Tibial artery (tissue), 4 donors: ENCODE measurements around the gene PTPRN2.

Experiments used
- DNase-seq, 2 donors: peaks; one replicate each; pipeline ENCODE4 v3.0.0-alpha.2; 2019
- H3K27ac ChIP-seq, 2 donors: fragments of 200-600 bp; sonication (generic) in 1 of 2; 1 replicate in 1 of 2; 2 replicates in 1 of 2; pipeline ENCODE4 v1.5.1; 2018 to 2019; ENCODE audit warnings: mild to moderate bottlenecking in 1 of 2
- H3K27me3 ChIP-seq, 2 donors: fragments of 200-600 bp; sonication (generic) in 1 of 2; one replicate each; pipeline versions ENCODE4 v1.5.1 to v1.6.0; 2016 to 2019
- H3K36me3 ChIP-seq, 3 donors: fragments of 200-600 bp; sonication (generic) in 2 of 3; one replicate each; pipeline ENCODE4 v1.5.1; 2016 to 2019; ENCODE audit warnings: mild to moderate bottlenecking in 2 of 3
- H3K4me1 ChIP-seq, 4 donors: fragments of 200-600 bp; sonication (generic) in 2 of 4; 1 replicate in 3 of 4; 2 replicates in 1 of 4; pipeline ENCODE4 v1.5.1; 2016 to 2019
- H3K4me3 ChIP-seq, 2 donors: fragments of 200-600 bp; sonication (generic) in 1 of 2; 1 replicate in 1 of 2; 2 replicates in 1 of 2; pipeline ENCODE4 v1.5.1; 2018 to 2019; ENCODE audit warnings: mild to moderate bottlenecking in 2 of 2
- H3K9me3 ChIP-seq, 3 donors: fragments of 200-600 bp; sonication (generic) in 1 of 3; one replicate each; pipeline ENCODE4 v1.5.1; 2016 to 2019
- CTCF ChIP-seq, 2 experiments: fragments of 200-600 bp in 1 of 2; fragments of 450-650 bp in 1 of 2; IDR thresholded peaks; one replicate each; pipeline ENCODE4 v1.5.1; 2017 to 2019; ENCODE audit warnings: antibody characterized with exemption in 2 of 2, mild to moderate bottlenecking in 1 of 2, moderate library complexity in 1 of 2
- intact Hi-C: fragments of 100-400 bp; cut with DNase I; formaldehyde crosslinking; loops from one replicate; pipeline ENCODE4 v1.15.0; 2023; ENCODE audit warnings: low total_unique reads

The PTPRN2 gene

GRCh38 chr7:157543276-157543675 is 1044.3 kb downstream of the PTPRN2 start:
- Histone ChIP-seq H3K27ac (no peak overlapping the region), H3K9me3 (no peaks in the 10 kb centered on the region), H3K27me3 (peaks cover 0 to 3% of the 10 kb centered on the region in 2 donors), H3K4me3 (no peak overlapping the region), H3K4me1 (no peaks in the 10 kb centered on the region), H3K36me3 (peaks cover 0 to 8% (median 5%) of the 10 kb centered on the region in 3 donors)
- TF ChIP-seq CTCF (IDR thresholded peaks at IDR 0.05) = no peak
- peak in 1 of 2 donors; percentile 49 for DNase-seq
- intact Hi-C loops = no loop called here

- TF ChIP-seq CTCF (IDR thresholded peaks at IDR 0.05) = no peak
- Histone ChIP-seq H3K36me3 (peaks cover 0 to 8% (median 0%) of the 10 kb centered on the region in 3 donors), H3K27ac (no peak overlapping the region), H3K4me3 (no peak overlapping the region), H3K4me1 (no peaks in the 10 kb centered on the region), H3K9me3 (no peaks in the 10 kb centered on the region), H3K27me3 (peaks cover 0 to 3% of the 10 kb centered on the region in 2 donors)
- intact Hi-C loops = no loop called here
- DNase-seq = peak; percentile 4 to 53
Observed at GRCh38 chr7:157542068-157543021, 1045.3 kb downstream of the PTPRN2 start.

GRCh38 chr7:157541295-157542067 is 1046.1 kb downstream of the PTPRN2 start:
- peaks cover 0 to under 1% (median 0%) of the 10 kb centered on the region in 3 donors for H3K36me3 ChIP-seq
- intact Hi-C loops = no loop called here
- H3K27me3 ChIP-seq = peaks cover 0 to 3% of the 10 kb centered on the region in 2 donors
- no peaks in the 10 kb centered on the region for H3K4me1 ChIP-seq
- no peak overlapping the region for H3K27ac ChIP-seq
- no peaks in the 10 kb centered on the region for H3K9me3 ChIP-seq
- DNase-seq = peak in 1 of 2 donors; percentile 59
- no peak for TF ChIP-seq CTCF (IDR thresholded peaks at IDR 0.05)
- H3K4me3 ChIP-seq = no peak overlapping the region

GRCh38 chr7:157540606-157541294 is 1046.9 kb downstream of the PTPRN2 start:
- H3K36me3 ChIP-seq = no peaks in the 10 kb centered on the region
- H3K27me3 ChIP-seq = peaks cover 0 to 3% of the 10 kb centered on the region in 2 donors
- H3K27ac ChIP-seq = no peak overlapping the region
- no peak for TF ChIP-seq CTCF (IDR thresholded peaks at IDR 0.05)
- no peak overlapping the region for H3K4me3 ChIP-seq
- DNase-seq = peak in 1 of 2 donors; percentile 34
- intact Hi-C loops = no loop called here
- no peaks in the 10 kb centered on the region for H3K9me3 ChIP-seq
- no peaks in the 10 kb centered on the region for H3K4me1 ChIP-seq

- peak in 1 of 2 donors; percentile 51 for DNase-seq
- Histone ChIP-seq H3K4me3 (no peak overlapping the region), H3K9me3 (no peaks in the 10 kb centered on the region), H3K27ac (no peak overlapping the region), H3K36me3 (no peaks in the 10 kb centered on the region), H3K27me3 (peaks cover 0 to 3% of the 10 kb centered on the region in 2 donors), H3K4me1 (no peaks in the 10 kb centered on the region)
- intact Hi-C loops = no loop called here
- TF ChIP-seq CTCF (IDR thresholded peaks at IDR 0.05) = no peak
Observed at GRCh38 chr7:157540020-157540419, 1047.6 kb downstream of the PTPRN2 start.
